DND-41 (cell line): Measurements from ENCODE around the gene FAM20C.

Experiments
- CTCF ChIP-seq: IDR thresholded peaks from 2 replicates; pipeline ENCODE4 v1.5.1; 2012; ENCODE audit warnings: borderline replicate concordance, low read length, moderate library complexity, mild to moderate bottlenecking; ENCODE audit not compliant: poor library complexity, severe bottlenecking; ENCODE audit errors: extremely low read depth
- EZH2 ChIP-seq: IDR thresholded peaks from 3 replicates; pipeline ENCODE4 v1.6.1; 2012; ENCODE audit warnings: borderline replicate concordance, low read depth, mild to moderate bottlenecking, moderate library complexity, low read length, inconsistent platforms; ENCODE audit not compliant: severe bottlenecking

DNA sequence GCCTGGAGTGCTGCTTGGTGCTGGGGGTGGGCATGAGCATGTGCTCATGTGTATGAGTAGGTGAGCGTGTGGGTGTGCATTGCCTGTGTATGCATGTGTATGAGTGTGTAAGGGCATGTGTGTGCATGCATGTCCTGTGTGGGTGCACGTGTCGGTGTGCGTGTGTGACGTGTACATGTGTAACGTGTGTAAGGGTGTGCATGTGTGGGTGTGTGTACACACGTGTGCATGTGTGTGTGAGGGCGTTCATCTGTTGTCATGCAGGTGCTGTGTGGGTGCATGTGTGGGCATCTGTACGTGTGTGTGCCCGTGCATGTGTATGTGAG lies 30.3 kb downstream of the FAM20C start:
- TF ChIP-seq CTCF (no peak), EZH2 (no peak)
